LNCAP (cell line): ENCODE results near the gene PEAK1.

Experiments
- CTCF ChIP-seq: fragments of 450-650 bp; IDR thresholded peaks from 2 replicates; pipeline ENCODE4 v1.5.1; 2017; ENCODE audit warnings: mild to moderate bottlenecking

The PEAK1 gene

GRCh38 chr15:77064063-77064462 lies 355.8 kb downstream of the PEAK1 start:
- no peak for TF ChIP-seq CTCF

GRCh38 chr15:77063249-77063648 lies 356.7 kb downstream of the PEAK1 start:
- TF ChIP-seq CTCF: no peak

GRCh38 chr15:77060546-77060945 lies 359.4 kb downstream of the PEAK1 start:
- no peak for TF ChIP-seq CTCF

GRCh38 chr15:77059786-77060361 lies 360.0 kb downstream of the PEAK1 start:
- no peak for TF ChIP-seq CTCF

- TF ChIP-seq CTCF: no peak
These were observed 361.4 kb downstream of the PEAK1 start for GRCh38 chr15:77058468-77058867.

GRCh38 chr15:77057685-77058084 lies 362.2 kb downstream of the PEAK1 start:
- TF ChIP-seq CTCF: no peak

GRCh38 chr15:77057072-77057471 lies 362.8 kb downstream of the PEAK1 start:
- TF ChIP-seq CTCF: no peak

- TF ChIP-seq CTCF: no peak
These were observed 366.2 kb downstream of the PEAK1 start for GRCh38 chr15:77053709-77054108.
